Suprapubic skin (tissue), 4 donors: ENCODE data around the gene THNSL1. TPM values are rescaled to one million over a fixed set of nuclear protein-coding genes. Genes with fewer than 3 reads are reported as not detected.
"Not testable (repeated sequence)": the region's sequence is repeated elsewhere in the genome, so short reads cannot be mapped to it uniquely, and the experiment has no call there.

Source experiments
- DNase-seq, 2 donors: peaks; one replicate each; pipeline ENCODE4 v3.0.0-alpha.2; 2019; ENCODE audit warnings: low spot score in 2 of 2
- H3K27ac ChIP-seq: fragments of 200-600 bp; sonication (generic); one replicate; pipeline ENCODE4 v1.5.1; 2019
- H3K27me3 ChIP-seq: fragments of 200-600 bp; sonication (generic); one replicate; pipeline ENCODE4 v1.5.1; 2019
- H3K36me3 ChIP-seq: fragments of 200-600 bp; sonication (generic); one replicate; pipeline ENCODE4 v1.5.1; 2019
- H3K4me1 ChIP-seq: fragments of 200-600 bp; sonication (generic); one replicate; pipeline ENCODE4 v1.5.1; 2019
- H3K4me3 ChIP-seq: fragments of 200-600 bp; sonication (generic); one replicate; pipeline ENCODE4 v1.5.1; 2019; ENCODE audit warnings: mild to moderate bottlenecking
- H3K9me3 ChIP-seq: fragments of 200-600 bp; sonication (generic); one replicate; pipeline ENCODE4 v1.5.1; 2019
- CTCF ChIP-seq, 2 donors: fragments of 200-600 bp in 1 of 2; fragments of 450-650 bp in 1 of 2; sonication (generic) in 1 of 2; IDR thresholded peaks; one replicate each; pipeline ENCODE4 v1.5.1; 2016 to 2019; ENCODE audit warnings: antibody characterized with exemption in 2 of 2, mild to moderate bottlenecking in 1 of 2, moderate library complexity in 1 of 2
- EP300 ChIP-seq: sonication (generic); formaldehyde crosslinking; IDR thresholded peaks from one replicate; pipeline ENCODE4 v1.6.1; 2017; ENCODE audit warnings: antibody characterized with exemption
- POLR2A ChIP-seq, 2 donors: fragments of 450-650 bp; IDR thresholded peaks; one replicate each; pipeline ENCODE4 v1.6.1; 2017; ENCODE audit warnings: antibody characterized with exemption in 2 of 2, mild to moderate bottlenecking in 2 of 2, moderate library complexity in 2 of 2
- POLR2AphosphoS5 ChIP-seq, 3 donors: sonication (generic); formaldehyde crosslinking; IDR thresholded peaks; one replicate each; pipeline ENCODE4 v1.6.1; 2017; ENCODE audit warnings: antibody characterized with exemption in 3 of 3
- WGBS: methylation state at CpG from one replicate; pipeline ENCODE4 v1.1.5; 2018; 5-methylcytosine and 5-hydroxymethylcytosine counted together
- total RNA-seq, 4 donors: library from RNA; depleted of rRNA; stranded (reverse); fragments of >200 nt; gene quantifications; one replicate each; pipeline ENCODE4 v1.1.0, GENCODE V29; 2016

The THNSL1 gene, protein sequence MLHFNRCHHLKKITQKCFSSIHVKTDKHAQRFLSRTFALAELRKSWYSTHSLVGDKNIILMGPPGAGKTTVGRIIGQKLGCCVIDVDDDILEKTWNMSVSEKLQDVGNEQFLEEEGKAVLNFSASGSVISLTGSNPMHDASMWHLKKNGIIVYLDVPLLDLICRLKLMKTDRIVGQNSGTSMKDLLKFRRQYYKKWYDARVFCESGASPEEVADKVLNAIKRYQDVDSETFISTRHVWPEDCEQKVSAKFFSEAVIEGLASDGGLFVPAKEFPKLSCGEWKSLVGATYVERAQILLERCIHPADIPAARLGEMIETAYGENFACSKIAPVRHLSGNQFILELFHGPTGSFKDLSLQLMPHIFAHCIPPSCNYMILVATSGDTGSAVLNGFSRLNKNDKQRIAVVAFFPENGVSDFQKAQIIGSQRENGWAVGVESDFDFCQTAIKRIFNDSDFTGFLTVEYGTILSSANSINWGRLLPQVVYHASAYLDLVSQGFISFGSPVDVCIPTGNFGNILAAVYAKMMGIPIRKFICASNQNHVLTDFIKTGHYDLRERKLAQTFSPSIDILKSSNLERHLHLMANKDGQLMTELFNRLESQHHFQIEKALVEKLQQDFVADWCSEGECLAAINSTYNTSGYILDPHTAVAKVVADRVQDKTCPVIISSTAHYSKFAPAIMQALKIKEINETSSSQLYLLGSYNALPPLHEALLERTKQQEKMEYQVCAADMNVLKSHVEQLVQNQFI
- 1 to 10 TPM; 1.1 to 2.2 (median 2.0) TPM for total RNA-seq

DNA sequence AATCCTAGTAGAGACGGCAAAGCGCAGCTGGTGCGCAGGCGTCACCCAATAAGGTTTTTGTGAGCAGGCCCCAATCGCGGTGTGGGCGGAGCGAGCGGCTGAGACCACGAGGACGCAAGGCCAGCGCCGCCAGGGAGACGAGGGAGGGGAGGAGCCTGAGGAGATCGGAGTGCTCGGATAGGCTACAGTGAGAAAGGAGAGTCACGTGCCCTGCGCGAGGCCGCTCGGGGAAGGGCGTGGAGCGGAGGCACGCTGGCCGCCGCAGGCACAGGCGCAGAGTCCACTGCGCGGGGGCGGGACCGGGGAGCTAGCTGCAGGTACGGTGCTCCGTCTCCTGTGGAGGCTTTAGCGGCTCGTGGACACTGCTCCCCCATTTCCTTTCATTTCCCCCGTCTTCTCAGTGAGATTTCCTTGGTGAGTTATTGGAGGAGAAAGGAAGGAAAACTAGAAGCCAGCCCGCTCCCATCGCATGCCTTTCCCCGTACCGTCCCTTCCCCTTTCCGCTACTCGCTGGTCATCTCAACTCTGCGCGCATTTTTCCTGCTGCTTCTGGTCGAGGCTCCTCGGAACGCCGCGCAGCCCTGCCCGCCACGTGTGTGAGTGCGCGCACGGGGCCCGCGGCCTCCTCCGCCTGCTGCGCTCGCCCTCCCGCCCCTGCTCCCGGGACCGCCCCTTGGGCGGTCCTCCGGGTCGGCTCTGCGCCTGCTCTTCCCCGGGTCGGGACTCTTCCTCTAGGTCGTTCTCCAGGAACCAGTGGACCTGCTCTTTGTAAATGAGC, at the start of gene THNSL1:
TSS of gene THNSL1 (plus strand) at position 237 of the 778 bp plus-strand sequence. CDS start 6,612 bp downstream, outside the sequence.
- peak within 1 kb of the TSS; percentile 68 for H3K4me3 ChIP-seq
- no peaks in the 10 kb centered on the region for H3K9me3 ChIP-seq
- under 1% methylated on average over 58 of the region's 69 CpGs for WGBS
- DNase-seq, result peak; percentile 98 to 99
- no peaks in the 10 kb centered on the region for H3K36me3 ChIP-seq
- peaks cover 22% of the 10 kb centered on the region for H3K4me1 ChIP-seq
- TF ChIP-seq CTCF (IDR thresholded peaks at IDR 0.05) (no peak), POLR2AphosphoS5 (IDR thresholded peaks at IDR 0.05) (peak; percentile 46 to 60 (median 47)), EP300 (no peak), POLR2A (IDR thresholded peaks at IDR 0.05) (peak in 1 of 2 donors; percentile 64)
- H3K27me3 ChIP-seq, result no peaks in the 10 kb centered on the region
- peak within 1 kb of the TSS; percentile 96 for H3K27ac ChIP-seq

- WGBS, result 95% methylated on average over 5 of the region's 5 CpGs
- Histone ChIP-seq H3K9me3 (no peaks in the 10 kb centered on the region), H3K4me1 (no peaks in the 10 kb centered on the region), H3K4me3 (no peak overlapping the region), H3K27ac (no peak overlapping the region), H3K36me3 (no peaks in the 10 kb centered on the region), H3K27me3 (no peaks in the 10 kb centered on the region)
- no peak for DNase-seq
- no peak for TF ChIP-seq CTCF (IDR thresholded peaks at IDR 0.05)
These were observed 49.4 kb upstream of the THNSL1 start for GRCh38 chr10:24966962-24967481.

- Histone ChIP-seq H3K4me3 (no peak overlapping the region), H3K36me3 (no peaks in the 10 kb centered on the region), H3K27ac (no peak overlapping the region), H3K9me3 (no peaks in the 10 kb centered on the region), H3K27me3 (no peaks in the 10 kb centered on the region), H3K4me1 (no peaks in the 10 kb centered on the region)
- no peak for DNase-seq
- no peak for TF ChIP-seq EP300
- WGBS, result 96% methylated on average over 7 of the region's 7 CpGs
These were observed 48.1 kb upstream of the THNSL1 start for GRCh38 chr10:24968349-24968748.

DNA sequence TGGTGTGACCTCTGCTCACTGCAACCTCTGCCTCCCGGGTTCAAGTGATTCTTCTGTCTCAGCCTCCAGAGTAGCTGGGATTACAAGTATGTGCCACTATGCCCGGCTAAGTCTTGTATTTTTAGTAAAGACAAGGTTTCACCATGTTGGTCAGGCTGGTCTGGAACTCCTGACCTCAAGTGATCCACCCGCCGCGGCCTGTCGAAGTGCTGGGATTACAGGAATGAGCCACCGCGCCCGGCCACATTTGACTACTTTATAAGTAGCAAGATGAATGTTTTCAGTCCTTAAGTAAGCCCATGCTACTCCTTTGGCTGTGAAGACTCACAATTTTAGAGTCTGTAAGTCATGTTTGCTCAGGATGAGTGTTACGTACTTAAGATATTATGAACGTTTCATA, 47.5 kb upstream of the THNSL1 start:
- H3K4me3 ChIP-seq, H3K4me1 ChIP-seq, H3K27me3 ChIP-seq, H3K9me3 ChIP-seq, DNase-seq, H3K27ac ChIP-seq, H3K36me3 ChIP-seq: not testable (repeated sequence)
- WGBS, result 95% methylated on average over 11 of the region's 11 CpGs

DNA sequence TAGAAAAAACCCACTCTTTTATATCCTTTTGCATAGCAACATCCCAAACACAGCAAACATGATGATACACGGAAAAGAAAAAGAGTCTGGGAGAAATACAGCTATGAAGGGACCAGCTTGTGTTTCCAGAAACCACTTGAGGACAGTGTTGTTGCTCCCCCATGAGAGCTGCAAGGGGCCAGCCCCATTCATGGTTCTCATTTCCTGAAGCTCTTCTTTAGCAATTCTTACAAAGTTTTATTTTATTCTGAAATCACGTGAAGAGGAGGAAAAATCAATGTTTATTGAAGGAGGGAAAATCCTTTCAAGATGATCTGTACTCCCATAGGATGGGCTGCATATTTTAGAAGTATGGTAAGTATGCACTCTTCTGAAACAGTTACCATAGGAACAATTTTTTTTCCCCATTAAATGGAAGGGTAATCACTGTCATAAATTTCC, 46.6 kb upstream of the THNSL1 start:
- no peaks in the 10 kb centered on the region for H3K9me3 ChIP-seq
- DNase-seq, result no peak
- no peaks in the 10 kb centered on the region for H3K27me3 ChIP-seq
- no peak overlapping the region for H3K27ac ChIP-seq
- TF ChIP-seq CTCF (IDR thresholded peaks at IDR 0.05), result no peak
- TF ChIP-seq POLR2AphosphoS5 (IDR thresholded peaks at IDR 0.05), result no peak
- no peak for TF ChIP-seq POLR2A (IDR thresholded peaks at IDR 0.05)
- TF ChIP-seq EP300, result no peak
- H3K4me3 ChIP-seq, result no peak overlapping the region
- 57% methylated on average over 2 of the region's 2 CpGs for WGBS
- no peaks in the 10 kb centered on the region for H3K36me3 ChIP-seq
- peaks cover 4% of the 10 kb centered on the region for H3K4me1 ChIP-seq
